Breast epithelium (tissue), 4 donors: ENCODE data around the gene CTNS. TPM values are rescaled to one million over a fixed set of nuclear protein-coding genes. Genes with fewer than 3 reads are reported as not detected.

Experiments used
- DNase-seq, 2 donors: peaks; one replicate each; pipeline ENCODE4 v3.0.0-alpha.2; 2019; ENCODE audit warnings: low spot score in 2 of 2
- H3K27ac ChIP-seq, 2 donors: fragments of 200-600 bp; sonication (generic) in 1 of 2; one replicate each; pipeline ENCODE4 v1.5.1; 2016 to 2019; ENCODE audit warnings: mild to moderate bottlenecking in 1 of 2
- H3K27me3 ChIP-seq, 2 donors: fragments of 200-600 bp; sonication (generic) in 1 of 2; one replicate each; pipeline versions ENCODE4 v1.5.1 to v1.6.0; 2017 to 2019; ENCODE audit warnings: control low read depth in 1 of 2, mild to moderate bottlenecking in 1 of 2
- H3K36me3 ChIP-seq: fragments of 200-600 bp; one replicate; pipeline ENCODE4 v1.5.1; 2019
- H3K4me1 ChIP-seq, 2 donors: fragments of 200-600 bp; sonication (generic); one replicate each; pipeline ENCODE4 v1.5.1; 2016 to 2019; ENCODE audit warnings: control low read depth in 1 of 2
- H3K4me3 ChIP-seq, 3 donors: fragments of 200-600 bp; sonication (generic); 1 replicate in 2 of 3; 2 replicates in 1 of 3; pipeline ENCODE4 v1.5.1; 2016 to 2019; ENCODE audit warnings: mild to moderate bottlenecking in 3 of 3, moderate library complexity in 2 of 3
- H3K9me3 ChIP-seq, 2 donors: fragments of 200-600 bp; sonication (generic) in 1 of 2; one replicate each; pipeline ENCODE4 v1.5.1; 2016 to 2019; ENCODE audit warnings: control low read depth in 1 of 2
- POLR2A ChIP-seq: fragments of 450-650 bp; IDR thresholded peaks from one replicate; pipeline ENCODE4 v1.6.1; 2016; ENCODE audit warnings: antibody characterized with exemption, mild to moderate bottlenecking, moderate library complexity
- POLR2AphosphoS5 ChIP-seq, 3 donors: sonication (generic); formaldehyde crosslinking; IDR thresholded peaks; one replicate each; pipeline ENCODE4 v1.6.1; 2017; ENCODE audit warnings: antibody characterized with exemption in 3 of 3
- intact Hi-C: fragments of 100-400 bp; cut with DNase I; formaldehyde crosslinking; loops from one replicate; pipeline ENCODE4 v1.15.1; 2023; ENCODE audit warnings: low total_unique reads
- total RNA-seq, 3 donors: library from RNA; depleted of rRNA; stranded (reverse); fragments of >200 nt; gene quantifications; one replicate each; pipeline ENCODE4 v1.1.0, GENCODE V29; 2016
- TF ChIP-seq, protein P1 (sequence below), 3 donors: fragments of 450-650 bp; IDR thresholded peaks; one replicate each; pipeline ENCODE4 v1.5.1; 2016 to 2017; ENCODE audit warnings: antibody characterized with exemption in 3 of 3, mild to moderate bottlenecking in 3 of 3, moderate library complexity in 3 of 3

CTNS gene
- total RNA-seq, 3 donors from 2014 or later: 20.0 to 31.0 (median 20.1) TPM

DNA sequence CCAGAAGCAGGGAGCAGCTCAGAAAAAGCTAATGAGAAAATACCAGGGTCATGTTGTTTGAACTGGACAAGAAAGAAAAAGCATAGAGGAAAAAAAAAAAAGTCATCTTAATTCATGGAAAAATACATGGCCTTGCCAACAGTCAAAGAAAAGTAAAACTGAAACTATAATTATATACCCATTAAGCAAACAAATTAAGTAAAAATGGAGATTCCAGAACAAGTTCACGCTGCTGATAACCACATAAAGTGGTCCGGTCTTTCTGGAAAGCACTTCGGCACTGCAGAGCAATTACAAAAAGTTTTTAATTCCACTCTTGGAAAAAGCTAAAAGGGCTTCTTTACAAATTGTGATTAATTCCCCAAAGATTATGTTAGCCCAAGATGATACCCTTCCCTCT, 71.8 kb downstream of the CTNS start:
- H3K4me3 ChIP-seq: no peak overlapping the region

DNA sequence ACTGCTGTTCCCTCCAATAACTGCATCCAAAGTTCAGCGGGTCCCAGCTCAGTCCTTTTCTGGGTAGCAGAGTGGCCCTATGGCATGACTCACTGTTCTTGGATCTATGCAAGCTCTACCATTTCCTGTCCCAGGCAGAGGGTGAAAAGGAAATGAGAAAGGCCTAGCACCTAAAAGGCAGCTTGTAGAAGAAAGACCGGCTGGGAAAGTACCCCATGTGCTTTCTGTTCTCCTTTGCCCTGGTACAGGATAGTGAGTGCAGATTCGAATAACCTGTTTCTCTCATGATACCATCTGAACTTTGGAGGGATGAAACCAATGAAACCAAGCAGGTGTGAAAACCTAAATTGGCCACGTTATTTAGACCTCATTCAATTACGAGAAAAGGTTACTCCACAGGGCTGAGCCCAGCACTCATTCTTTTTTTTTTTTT, 74.4 kb downstream of the CTNS start:
- intact Hi-C loops: loop anchor here (5.0 kb wide), 1 partner anchor 1249 kb away; no protein-coding TSS in a partner anchor
- Histone ChIP-seq H3K27ac (no peak overlapping the region), H3K27me3 (no peaks in the 10 kb centered on the region), H3K4me3 (no peak overlapping the region), H3K4me1 (no peaks in the 10 kb centered on the region), H3K9me3 (no peaks in the 10 kb centered on the region), H3K36me3 (no peaks in the 10 kb centered on the region)
- no peak for DNase-seq
- TF ChIP-seq POLR2A: no peak
- no peak for TF ChIP-seq POLR2AphosphoS5 (IDR thresholded peaks at IDR 0.05)
- TF ChIP-seq, protein P1, sequence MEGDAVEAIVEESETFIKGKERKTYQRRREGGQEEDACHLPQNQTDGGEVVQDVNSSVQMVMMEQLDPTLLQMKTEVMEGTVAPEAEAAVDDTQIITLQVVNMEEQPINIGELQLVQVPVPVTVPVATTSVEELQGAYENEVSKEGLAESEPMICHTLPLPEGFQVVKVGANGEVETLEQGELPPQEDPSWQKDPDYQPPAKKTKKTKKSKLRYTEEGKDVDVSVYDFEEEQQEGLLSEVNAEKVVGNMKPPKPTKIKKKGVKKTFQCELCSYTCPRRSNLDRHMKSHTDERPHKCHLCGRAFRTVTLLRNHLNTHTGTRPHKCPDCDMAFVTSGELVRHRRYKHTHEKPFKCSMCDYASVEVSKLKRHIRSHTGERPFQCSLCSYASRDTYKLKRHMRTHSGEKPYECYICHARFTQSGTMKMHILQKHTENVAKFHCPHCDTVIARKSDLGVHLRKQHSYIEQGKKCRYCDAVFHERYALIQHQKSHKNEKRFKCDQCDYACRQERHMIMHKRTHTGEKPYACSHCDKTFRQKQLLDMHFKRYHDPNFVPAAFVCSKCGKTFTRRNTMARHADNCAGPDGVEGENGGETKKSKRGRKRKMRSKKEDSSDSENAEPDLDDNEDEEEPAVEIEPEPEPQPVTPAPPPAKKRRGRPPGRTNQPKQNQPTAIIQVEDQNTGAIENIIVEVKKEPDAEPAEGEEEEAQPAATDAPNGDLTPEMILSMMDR (IDR thresholded peaks at IDR 0.05): no peak

More for the DNA sequence above, 71.8 kb downstream of the CTNS start:
- Histone ChIP-seq H3K27me3 (no peaks in the 10 kb centered on the region), H3K9me3 (no peaks in the 10 kb centered on the region), H3K27ac (no peak overlapping the region), H3K4me1 (no peaks in the 10 kb centered on the region), H3K36me3 (no peaks in the 10 kb centered on the region)
- TF ChIP-seq, protein P1 (IDR thresholded peaks at IDR 0.05): no peak
- TF ChIP-seq POLR2AphosphoS5 (IDR thresholded peaks at IDR 0.05) (no peak), POLR2A (no peak)
- intact Hi-C loops: no loop called here
- no peak for DNase-seq

Other genes with a start within 250 kb of the CTNS start
- gene OR1E1, start 238.3 kb upstream of the CTNS start, total RNA-seq: not detected
- not detected for gene OR3A3, start 225.4 kb upstream of the CTNS start, total RNA-seq
- gene OR1E2, start 202.9 kb upstream of the CTNS start, total RNA-seq: not detected
- under 1 TPM; 0.29 to 0.98 (median 0.80) TPM for gene SPATA22, start 164.9 kb upstream of the CTNS start, total RNA-seq
- 1 to 10 TPM in 2 of 3 donors, under 1 TPM in 1; 0.98 to 3.8 (median 1.6) TPM for gene ASPA, start 160.8 kb upstream of the CTNS start, total RNA-seq
- 1 to 10 TPM in 2 of 3 donors, under 1 TPM in 1; 0.98 to 1.1 (median 1.0) TPM for gene TRPV3, start 78.9 kb upstream of the CTNS start, total RNA-seq
- 1 to 10 TPM; 4.9 to 5.9 (median 5.9) TPM for gene TRPV1, start 27.3 kb upstream of the CTNS start, total RNA-seq
- gene SHPK, start 510 bp upstream of the CTNS start, total RNA-seq: 10 to 100 TPM in 2 of 3 donors, 1 to 10 TPM in 1; 9.5 to 17.4 (median 16.4) TPM
- gene TAX1BP3, start 31.8 kb downstream of the CTNS start, total RNA-seq: 100 to 1,000 TPM in 2 of 3 donors, 10 to 100 TPM in 1; 79.6 to 134 (median 107) TPM
- 10 to 100 TPM; 12.5 to 19.0 (median 15.1) TPM for gene EMC6, start 32.1 kb downstream of the CTNS start, total RNA-seq
- gene P2RX5, start 59.4 kb downstream of the CTNS start, total RNA-seq: 1 to 10 TPM in 1 of 3 donors, under 1 TPM in 2; 0.29 to 2.0 (median 0.32) TPM
- gene HASPIN, start 87.1 kb downstream of the CTNS start, total RNA-seq: under 1 TPM; 0.29 to 0.48 (median 0.33) TPM
- 10 to 100 TPM; 26.5 to 31.2 (median 27.1) TPM for gene ITGAE, start 164.4 kb downstream of the CTNS start, total RNA-seq
- 10 to 100 TPM; 21.6 to 34.1 (median 25.9) TPM for gene NCBP3, start 209.5 kb downstream of the CTNS start, total RNA-seq